Loucy (cell line): Measurements from ENCODE around the gene HBE1.

Experiments
- EZH2phosphoT487 ChIP-seq: fragments of 200-600 bp; IDR thresholded peaks from 2 replicates; pipeline ENCODE4 v1.6.1; 2018; ENCODE audit warnings: antibody characterized with exemption, mild to moderate bottlenecking, moderate library complexity, borderline replicate concordance
- TF ChIP-seq, protein P1 (sequence below): fragments of 200-600 bp; sonication (generic); conservative IDR thresholded peaks from 2 replicates; pipeline ENCODE4 v1.5.1; 2014; ENCODE audit warnings: mild to moderate bottlenecking, antibody characterized with exemption, low read length

GRCh38 chr11:5304046-5304445 lies 34.3 kb upstream of the HBE1 start:
- no peak for TF ChIP-seq EZH2phosphoT487
- TF ChIP-seq, protein P1, sequence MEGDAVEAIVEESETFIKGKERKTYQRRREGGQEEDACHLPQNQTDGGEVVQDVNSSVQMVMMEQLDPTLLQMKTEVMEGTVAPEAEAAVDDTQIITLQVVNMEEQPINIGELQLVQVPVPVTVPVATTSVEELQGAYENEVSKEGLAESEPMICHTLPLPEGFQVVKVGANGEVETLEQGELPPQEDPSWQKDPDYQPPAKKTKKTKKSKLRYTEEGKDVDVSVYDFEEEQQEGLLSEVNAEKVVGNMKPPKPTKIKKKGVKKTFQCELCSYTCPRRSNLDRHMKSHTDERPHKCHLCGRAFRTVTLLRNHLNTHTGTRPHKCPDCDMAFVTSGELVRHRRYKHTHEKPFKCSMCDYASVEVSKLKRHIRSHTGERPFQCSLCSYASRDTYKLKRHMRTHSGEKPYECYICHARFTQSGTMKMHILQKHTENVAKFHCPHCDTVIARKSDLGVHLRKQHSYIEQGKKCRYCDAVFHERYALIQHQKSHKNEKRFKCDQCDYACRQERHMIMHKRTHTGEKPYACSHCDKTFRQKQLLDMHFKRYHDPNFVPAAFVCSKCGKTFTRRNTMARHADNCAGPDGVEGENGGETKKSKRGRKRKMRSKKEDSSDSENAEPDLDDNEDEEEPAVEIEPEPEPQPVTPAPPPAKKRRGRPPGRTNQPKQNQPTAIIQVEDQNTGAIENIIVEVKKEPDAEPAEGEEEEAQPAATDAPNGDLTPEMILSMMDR, result no peak
